Fibroblast of villous mesenchyme (primary cell): ENCODE measurements around the gene PKLR. TPM values are rescaled to one million over a fixed set of nuclear protein-coding genes. Genes with fewer than 3 reads are reported as not detected.
"Not testable (repeated sequence)": the region's sequence is repeated elsewhere in the genome, so short reads cannot be mapped to it uniquely, and the experiment has no call there.

Experiments
- DNase-seq: peaks from one replicate; pipeline ENCODE4 v3.0.0-alpha.2; 2010; ENCODE audit warnings: low read depth
- H3K4me3 ChIP-seq: 2 replicates; pipeline ENCODE4 v1.5.1; 2011; ENCODE audit warnings: low read depth, mild to moderate bottlenecking, low read length
- CTCF ChIP-seq: IDR thresholded peaks from 2 replicates; pipeline ENCODE4 v1.5.1; 2012; ENCODE audit warnings: low read depth, mild to moderate bottlenecking, low read length; ENCODE audit not compliant: insufficient read depth
- total RNA-seq: library from RNA; depleted of rRNA; stranded (reverse); fragments of >200 nt; gene quantifications from 2 replicates; pipeline ENCODE4 v1.2.3, GENCODE V29; 2012

PKLR gene
- total RNA-seq, 1 donor, result not detected

GRCh38 chr1:155295942-155296267 is 5.3 kb downstream of the PKLR start:
- H3K4me3 ChIP-seq, result no peak overlapping the region
- no peak for TF ChIP-seq CTCF
- DNase-seq, result no peak

GRCh38 chr1:155295183-155295941 is 5.9 kb downstream of the PKLR start:
- H3K4me3 ChIP-seq, result no peak overlapping the region
- DNase-seq, result no peak

GRCh38 chr1:155294520-155295182 is 6.6 kb downstream of the PKLR start:
- no peak for DNase-seq
- H3K4me3 ChIP-seq, result no peak overlapping the region
- TF ChIP-seq CTCF, result no peak

More at GRCh38 chr1:155295183-155295941, 5.9 kb downstream of the PKLR start:
- TF ChIP-seq CTCF, result no peak

- no peak for DNase-seq
- no peak for TF ChIP-seq CTCF
Measured at GRCh38 chr1:155293086-155293749, 8.0 kb downstream of the PKLR start.

GRCh38 chr1:155291006-155291405 is 10.2 kb downstream of the PKLR start:
- H3K4me3 ChIP-seq, DNase-seq: not testable (repeated sequence)

More at GRCh38 chr1:155293086-155293749, 8.0 kb downstream of the PKLR start:
- H3K4me3 ChIP-seq, result no peak overlapping the region

GRCh38 chr1:155287987-155288543 is 13.2 kb downstream of the PKLR start:
- no peak overlapping the region for H3K4me3 ChIP-seq
- TF ChIP-seq CTCF, result no peak
- DNase-seq, result no peak

GRCh38 chr1:155286544-155286943 is 14.7 kb downstream of the PKLR start:
- no peak for DNase-seq
- H3K4me3 ChIP-seq, result no peak overlapping the region
- TF ChIP-seq CTCF, result no peak
